Endothelial cell of umbilical vein (primary cell): ENCODE measurements around the gene TMOD4. TPM values are rescaled to one million over a fixed set of nuclear protein-coding genes. Genes with fewer than 3 reads are reported as not detected.

Experiments used
- BruUV-seq: library from RNA; stranded (reverse); fragments of 400-500 nt; replicated peaks from 2 replicates; lab custom pipeline; 2021; lab: Mats Ljungman, UMichigan
- CTCF ChIA-PET: fragments of 300-600, 350-600 bp; sonication (Branson Sonifier 250); formaldehyde crosslinking; loops from one replicate; lab custom pipeline; 2021; ENCODE audit warnings: antibody characterized with exemption, inconsistent platforms; lab: Charles Lee
- POLR2A ChIA-PET: fragments of 300-600, 350-600 bp; sonication (Branson Sonifier 250); formaldehyde crosslinking; loops from one replicate; lab custom pipeline; 2021; ENCODE audit warnings: antibody characterized with exemption, inconsistent platforms; lab: Charles Lee
- DNase-seq: peaks from one replicate; pipeline ENCODE4 v3.0.0-alpha.2; 2011; ENCODE audit warnings: low read depth, low spot score
- FAIRE-seq: peaks from 2 replicates; lab custom pipeline; 2011; peaks lifted over from hg19 to GRCh38; lab: Jason Lieb, UNC
- H2AFZ ChIP-seq: 2 replicates; pipeline ENCODE4 v1.6.0; 2012; ENCODE audit warnings: low read depth, low read length, control low read depth, inconsistent platforms
- H3K27ac ChIP-seq: 2 replicates; pipeline ENCODE4 v1.5.1; 2011; ENCODE audit warnings: low read depth, mild to moderate bottlenecking, control low read depth, low read length, moderate library complexity; ENCODE audit not compliant: insufficient read depth
- H3K27me3 ChIP-seq, 2 experiments: 2 replicates each; pipeline versions ENCODE4 v1.6.0 to v1.6.1; 2011; ENCODE audit warnings: low read length in 2 of 2, mixed read lengths in 1 of 2; ENCODE audit not compliant: control insufficient read depth in 2 of 2, insufficient read depth in 2 of 2
- H3K36me3 ChIP-seq, 2 experiments: 2 replicates in 1 of 2; 3 replicates in 1 of 2; pipeline ENCODE4 v1.5.1; 2011; ENCODE audit warnings: low read length in 2 of 2, mild to moderate bottlenecking in 1 of 2, moderate library complexity in 1 of 2; ENCODE audit not compliant: control insufficient read depth in 2 of 2, insufficient read depth in 2 of 2; ENCODE audit errors: extremely low read depth in 1 of 2
- H3K4me1 ChIP-seq: 3 replicates; pipeline ENCODE4 v1.5.1; 2011; ENCODE audit warnings: mild to moderate bottlenecking, low read length; ENCODE audit not compliant: control insufficient read depth, insufficient read depth; ENCODE audit errors: extremely low read depth
- H3K4me2 ChIP-seq: 2 replicates; pipeline ENCODE4 v1.6.1; 2011; ENCODE audit warnings: low read length, control low read depth, mixed read lengths; ENCODE audit not compliant: insufficient read depth
- H3K4me3 ChIP-seq, 3 experiments: fragments of 200-600 bp in 1 of 3; sonication (generic), shearing (Covaris generic) in 1 of 3; replicated peaks in 1 of 3; 2 replicates each; pipeline ENCODE4 v1.5.1; 2011 to 2016; ENCODE audit warnings: control low read depth in 3 of 3, low read length in 3 of 3, mild to moderate bottlenecking in 2 of 3, inconsistent platforms in 1 of 3, low read depth in 1 of 3, moderate library complexity in 1 of 3; ENCODE audit not compliant: insufficient read depth in 1 of 3
- H3K79me2 ChIP-seq: 2 replicates; pipeline ENCODE4 v1.6.0; 2012; ENCODE audit warnings: low read length, inconsistent platforms; ENCODE audit not compliant: control insufficient read depth, insufficient read depth
- H3K9ac ChIP-seq: replicated peaks from 2 replicates; pipeline ENCODE3; 2011; ENCODE audit warnings: low read length, control low read depth; ENCODE audit not compliant: insufficient read depth; ENCODE audit errors: extremely low read depth
- H3K9me1 ChIP-seq: replicated peaks from 3 replicates; pipeline ENCODE4 v1.6.0; 2011; ENCODE audit warnings: mild to moderate bottlenecking, low read length; ENCODE audit not compliant: control insufficient read depth, insufficient read depth; ENCODE audit errors: extremely low read depth
- H3K9me3 ChIP-seq: replicated peaks from 2 replicates; pipeline ENCODE4 v1.5.1; 2012; ENCODE audit warnings: low read length, inconsistent platforms; ENCODE audit not compliant: control insufficient read depth, insufficient read depth
- H4K20me1 ChIP-seq: replicated peaks from 2 replicates; pipeline ENCODE3; 2011; ENCODE audit warnings: mild to moderate bottlenecking, low read length; ENCODE audit not compliant: control insufficient read depth, insufficient read depth; ENCODE audit errors: extremely low read depth
- CTCF ChIP-seq, 2 donors: IDR thresholded peaks; 1 replicate in 1 of 2; 2 replicates in 1 of 2; pipeline ENCODE4 v1.5.1; 2011; ENCODE audit warnings: low read length in 2 of 2, mild to moderate bottlenecking in 2 of 2, moderate library complexity in 2 of 2, control low read depth in 1 of 2, inconsistent platforms in 1 of 2, low read depth in 1 of 2; ENCODE audit not compliant: insufficient read depth in 1 of 2; ENCODE audit errors: extremely low read depth in 1 of 2
- EZH2 ChIP-seq: IDR thresholded peaks from 2 replicates; pipeline ENCODE4 v1.6.1; 2012; ENCODE audit warnings: borderline replicate concordance, low read depth, mild to moderate bottlenecking, moderate library complexity, low read length, inconsistent platforms; ENCODE audit not compliant: severe bottlenecking
- GATA2 ChIP-seq: IDR thresholded peaks from 2 replicates; pipeline ENCODE4 v1.7.0; 2011; ENCODE audit warnings: low read depth, mild to moderate bottlenecking, moderate library complexity, mixed read lengths, low read length; ENCODE audit not compliant: insufficient read length, insufficient read depth
- MYC ChIP-seq: IDR thresholded peaks from one replicate; pipeline ENCODE4 v1.6.1; 2011; ENCODE audit warnings: mild to moderate bottlenecking, low read depth, low read length
- POLR2A ChIP-seq: IDR thresholded peaks from 2 replicates; pipeline ENCODE4 v1.6.1; 2012; ENCODE audit warnings: low read depth, mild to moderate bottlenecking, control low read depth, low read length
- dilution Hi-C: fragments of 300-500 bp; cut with MboI; formaldehyde crosslinking; loops from one replicate; pipeline ENCODE4 v1.15.0; 2019; ENCODE audit warnings: low sequenced_read_pairs; ENCODE audit not compliant: extremely low pct_ligation_motif_present
- intact Hi-C: fragments of 100-400 bp; cut with micrococcal nuclease; formaldehyde crosslinking; loops from one replicate; pipeline ENCODE4 v1.10.0; 2022
- polyA plus RNA-seq, 4 experiments: library from polyadenylated mRNA; depleted of rRNA in 3 of 4; stranded (reverse) in 3 of 4; unstranded in 1 of 4; fragments of >200 nt; gene quantifications; 2 replicates each; pipeline versions ENCODE4 v1.2.1 to v1.2.3, GENCODE V29; 2011 to 2012; ENCODE audit warnings: missing spikeins in 1 of 4
- total RNA-seq: library from RNA; stranded (reverse); gene quantifications from 2 replicates; pipeline ENCODE4 v1.2.3, GENCODE V29; 2021

TMOD4 gene
- total and polyA plus RNA-seq, 2 donors (not counting 3 experiments of a cell fraction or from before 2014, with no cell fraction given): 0.22 to 1.4 TPM

- ChIA-PET CTCF (interaction anchor here (3.5 kb wide), 1 partner anchor 75 kb away, joined by 36 read pairs; no protein-coding TSS in a partner anchor), POLR2A (no interaction called here)
- DNase-seq (no peak), FAIRE-seq (no peak)
- Histone ChIP-seq H3K9ac (no peak overlapping the region), H3K27ac (no peak overlapping the region), H3K4me3 (no peak overlapping the region), H3K27me3 (no peaks in the 10 kb centered on the region), H3K9me3 (no peaks in the 10 kb centered on the region), H3K4me2 (no peak overlapping the region), H3K36me3 (peaks cover 12 to 26% of the 10 kb centered on the region in 2 experiments), H2AFZ (no peak overlapping the region), H3K79me2 (no peaks in the 10 kb centered on the region), H3K9me1 (no peaks in the 10 kb centered on the region), H4K20me1 (no peaks in the 10 kb centered on the region), H3K4me1 (no peaks in the 10 kb centered on the region)
- TF ChIP-seq MYC: no peak
- TF ChIP-seq POLR2A: no peak
- TF ChIP-seq EZH2: no peak
- no peak for TF ChIP-seq CTCF (IDR thresholded peaks at IDR 0.05; ENCODE audit: extremely low read depth in 1 of 2, insufficient read depth in 1 of 2, low read depth in 1 of 2, low read length in 2 of 2)
- no peak for TF ChIP-seq GATA2
- intact Hi-C loops: no loop called here
- BruUV-seq: no TSS peak
- dilution Hi-C loops: no loop called here
These were observed 590 bp downstream of the TMOD4 start for GRCh38 chr1:151175041-151175741.
